GM12878 (cell line): Measurements from ENCODE around the gene METRNL. TPM values are rescaled to one million over a fixed set of nuclear protein-coding genes. Genes with fewer than 3 reads are reported as not detected.

Experiments used
- ATAC-seq: fragments of 200-7000 bp; cut with Tn5 transposase; 3 replicates; pipeline ENCODE4 v1.9.1; 2020; ENCODE audit warnings: mild to moderate bottlenecking, moderate library complexity
- BruUV-seq: library from RNA; stranded (reverse); fragments of 400-500 nt; replicated peaks from 2 replicates; lab custom pipeline; 2021; lab: Mats Ljungman, UMichigan
- CTCF ChIA-PET: fragments of 300-600 bp; sonication (Branson Sonifier 250); formaldehyde crosslinking; extraction: SDS; loops from one replicate; lab custom pipeline; 2021; ENCODE audit warnings: inconsistent platforms; lab: Yijun Ruan, JAX
- POLR2A ChIA-PET: fragments of 350-600 bp; formaldehyde crosslinking; extraction: SDS; loops from one replicate; lab custom pipeline; 2021; ENCODE audit warnings: inconsistent platforms; lab: Charles Lee
- RAD21 ChIA-PET: fragments of 300-600 bp; sonication (Branson Sonifier 250); formaldehyde crosslinking; loops from one replicate; lab custom pipeline; 2023; ENCODE audit warnings: antibody characterized with exemption; ENCODE audit not compliant: unreplicated experiment; lab: Charles Lee
- SMC1A ChIA-PET: fragments of 300-600 bp; sonication (Branson Sonifier 250); formaldehyde crosslinking; loops from one replicate; lab custom pipeline; 2023; ENCODE audit not compliant: unreplicated experiment, uncharacterized antibody; lab: Charles Lee
- DNase-seq: peaks from one replicate; pipeline ENCODE4 v3.0.0-alpha.2; 2011; ENCODE audit warnings: low read depth, low spot score
- FAIRE-seq: peaks from 3 replicates; lab custom pipeline; 2011; peaks lifted over from hg19 to GRCh38; lab: Jason Lieb, UNC
- H2AFZ ChIP-seq: 2 replicates; pipeline ENCODE4 v1.6.0; 2011; ENCODE audit warnings: low read depth, low read length, control low read depth; ENCODE audit not compliant: control insufficient read depth
- H3K27ac ChIP-seq: 2 replicates; pipeline ENCODE4 v1.5.1; 2011; ENCODE audit warnings: control low read depth; ENCODE audit not compliant: control insufficient read depth, insufficient read depth
- H3K27me3 ChIP-seq, 2 experiments: replicated peaks in 1 of 2; 2 replicates each; pipeline versions ENCODE4 v1.6.0 to v1.6.1; 2011; ENCODE audit warnings: low read length in 1 of 2; ENCODE audit not compliant: control insufficient read depth in 2 of 2, insufficient read depth in 2 of 2
- H3K36me3 ChIP-seq, 2 experiments: 2 replicates each; pipeline ENCODE4 v1.5.1; 2011; ENCODE audit warnings: low read length in 1 of 2; ENCODE audit not compliant: control insufficient read depth in 2 of 2, insufficient read depth in 2 of 2
- H3K4me1 ChIP-seq: 2 replicates; pipeline ENCODE4 v1.6.1; 2011; ENCODE audit warnings: mild to moderate bottlenecking, low read length, moderate library complexity, mixed read lengths; ENCODE audit not compliant: control insufficient read depth, insufficient read depth
- H3K4me2 ChIP-seq: 2 replicates; pipeline ENCODE4 v1.6.0; 2011; ENCODE audit warnings: control low read depth; ENCODE audit not compliant: control insufficient read depth, insufficient read depth
- H3K4me3 ChIP-seq: fragments of 200-600 bp; sonication (generic); 2 replicates; pipeline ENCODE4 v1.5.1; 2016
- H3K79me2 ChIP-seq: 2 replicates; pipeline ENCODE4 v1.6.0; 2011; ENCODE audit warnings: low read length; ENCODE audit not compliant: control insufficient read depth, insufficient read depth
- H3K9ac ChIP-seq: 2 replicates; pipeline ENCODE4 v1.8.0; 2011; ENCODE audit warnings: low read length, control low read depth, mixed read lengths; ENCODE audit not compliant: control insufficient read depth, insufficient read depth
- H3K9me3 ChIP-seq: replicated peaks from 3 replicates; pipeline ENCODE4 v1.5.1; 2011; ENCODE audit warnings: mild to moderate bottlenecking, low read length; ENCODE audit not compliant: control insufficient read depth, insufficient read depth
- H4K20me1 ChIP-seq: 2 replicates; pipeline ENCODE4 v1.6.0; 2011; ENCODE audit not compliant: control insufficient read depth, insufficient read depth
- BMI1 ChIP-seq: fragments of 450-650 bp; IDR thresholded peaks from 2 replicates; pipeline ENCODE4 v1.6.1; 2016; ENCODE audit warnings: mild to moderate bottlenecking, moderate library complexity, borderline replicate concordance
- BRCA1 ChIP-seq: IDR thresholded peaks from 2 replicates; pipeline ENCODE4 v1.6.1; 2011; ENCODE audit warnings: low read depth, low read length, improper control_type of control experiment
- CEBPZ ChIP-seq: fragments of 150-350 bp; IDR thresholded peaks from 2 replicates; pipeline ENCODE4 v1.6.1; 2016; ENCODE audit warnings: low read depth, low read length
- CHD1 ChIP-seq: IDR thresholded peaks from 2 replicates; pipeline ENCODE4 v1.6.1; 2012; ENCODE audit warnings: low read depth, low read length, improper control_type of control experiment
- CHD2 ChIP-seq: IDR thresholded peaks from 2 replicates; pipeline ENCODE4 v1.6.1; 2011; ENCODE audit warnings: low read depth, low read length, improper control_type of control experiment, borderline replicate concordance
- CHD4 ChIP-seq: fragments of 200-600 bp; sonication (generic); IDR thresholded peaks from 2 replicates; pipeline ENCODE4 v1.6.1; 2016; ENCODE audit warnings: mild to moderate bottlenecking
- CREB1 ChIP-seq: IDR thresholded peaks from 2 replicates; pipeline ENCODE4 v1.6.1; 2012; ENCODE audit warnings: low read depth, mild to moderate bottlenecking, inconsistent platforms
- CREM ChIP-seq: IDR thresholded peaks from 2 replicates; pipeline ENCODE4 v1.6.1; 2014; ENCODE audit warnings: antibody characterized with exemption, low read depth
- CTCF ChIP-seq, 3 experiments: IDR thresholded peaks in 2 of 3; conservative IDR thresholded peaks in 1 of 3; 2 replicates each; pipeline ENCODE4 v1.5.1; 2011; ENCODE audit warnings: low read depth in 3 of 3, low read length in 3 of 3, mild to moderate bottlenecking in 3 of 3, control low read depth in 2 of 3, moderate library complexity in 2 of 3, inconsistent platforms in 1 of 3, mixed read lengths in 1 of 3; ENCODE audit not compliant: control insufficient read depth in 2 of 3, insufficient read depth in 1 of 3; ENCODE audit errors: extremely low read depth in 1 of 3
- HCFC1 ChIP-seq: fragments of 150-350 bp; IDR thresholded peaks from 2 replicates; pipeline ENCODE4 v1.6.1; 2014; ENCODE audit warnings: low read length
- JUND ChIP-seq: IDR thresholded peaks from 2 replicates; pipeline ENCODE4 v1.6.1; 2012; ENCODE audit warnings: low read depth, mild to moderate bottlenecking, low read length, improper control_type of control experiment, moderate library complexity
- NBN ChIP-seq: fragments of 450-650 bp; IDR thresholded peaks from 2 replicates; pipeline ENCODE4 v1.6.1; 2016
- NFYB ChIP-seq: IDR thresholded peaks from 2 replicates; pipeline ENCODE4 v1.6.1; 2011; ENCODE audit warnings: low read depth, mild to moderate bottlenecking, low read length, improper control_type of control experiment, moderate library complexity; ENCODE audit not compliant: insufficient read depth
- POLR2A ChIP-seq: IDR thresholded peaks from 2 replicates; pipeline ENCODE4 v1.6.1; 2011; ENCODE audit warnings: low read depth, mild to moderate bottlenecking, low read length
- SMC3 ChIP-seq: IDR thresholded peaks from 2 replicates; pipeline ENCODE4 v1.6.1; 2011; ENCODE audit warnings: low read length, improper control_type of control experiment, borderline replicate concordance
- ZBED1 ChIP-seq: IDR thresholded peaks from 2 replicates; pipeline ENCODE4 v1.6.1; 2016; ENCODE audit warnings: borderline replicate concordance
- ZNF274 ChIP-seq: IDR thresholded peaks from one replicate; pipeline ENCODE4 v1.8.0; 2011; ENCODE audit not compliant: insufficient read length, insufficient read depth
- ZNF592 ChIP-seq: fragments of 450-650 bp; IDR thresholded peaks from 2 replicates; pipeline ENCODE4 v1.6.1; 2017; ENCODE audit warnings: mild to moderate bottlenecking, moderate library complexity
- WGBS: methylation state at CpG from one replicate; pipeline ENCODE4 v1.1.6; 2016; ENCODE audit warnings: low lambda C conversion rate; ENCODE audit not compliant: insufficient replicate concordance, insufficient coverage; ENCODE audit errors: missing lambda C conversion rate; 5-methylcytosine and 5-hydroxymethylcytosine counted together
- in situ Hi-C: fragments of 300-500 bp; cut with MboI; formaldehyde crosslinking; loops from 9 replicates; pipeline ENCODE4 v1.14.3; 2018; ENCODE audit warnings: mixed read lengths
- intact Hi-C: fragments of 100-400 bp; cut with micrococcal nuclease; formaldehyde crosslinking; loops from one replicate; pipeline ENCODE4 v1.14.2; 2022; ENCODE audit not compliant: unreplicated experiment
- polyA plus RNA-seq, 11 experiments: library from polyadenylated mRNA; depleted of rRNA in 4 of 11; unstranded in 6 of 11; stranded (reverse) in 5 of 11; fragments of >200 nt; fragmentation: Nextera tagmentation in 4 of 11; fragmentation: Illumina TruSeq in 1 of 11; extraction: Ambion mirVana in 4 of 11; extraction: Trizol in 1 of 11; gene quantifications; 1 replicate in 1 of 11; 2 replicates in 10 of 11; pipeline versions ENCODE4 v1.2.1 to v1.2.3, GENCODE V29; 2011 to 2016; ENCODE audit warnings: inconsistent platforms in 2 of 11, missing spikeins in 2 of 11, low read depth in 1 of 11
- total RNA-seq, 4 experiments: library from RNA; depleted of rRNA in 3 of 4; stranded (reverse); fragments of >200 nt in 3 of 4; fragmentation: Illumina TruSeq in 1 of 4; extraction: Trizol in 1 of 4; gene quantifications; 2 replicates each; pipeline versions ENCODE4 v1.2.1 to v1.2.3, GENCODE V29; 2013 to 2021

Gene METRNL
- total and polyA plus RNA-seq, 10 of the 15 experiments (the other 5 are each of a cell fraction or from before 2014, with no cell fraction given): 0.05 to 3.7 (median 0.48) TPM; not detected in 2

DNA sequence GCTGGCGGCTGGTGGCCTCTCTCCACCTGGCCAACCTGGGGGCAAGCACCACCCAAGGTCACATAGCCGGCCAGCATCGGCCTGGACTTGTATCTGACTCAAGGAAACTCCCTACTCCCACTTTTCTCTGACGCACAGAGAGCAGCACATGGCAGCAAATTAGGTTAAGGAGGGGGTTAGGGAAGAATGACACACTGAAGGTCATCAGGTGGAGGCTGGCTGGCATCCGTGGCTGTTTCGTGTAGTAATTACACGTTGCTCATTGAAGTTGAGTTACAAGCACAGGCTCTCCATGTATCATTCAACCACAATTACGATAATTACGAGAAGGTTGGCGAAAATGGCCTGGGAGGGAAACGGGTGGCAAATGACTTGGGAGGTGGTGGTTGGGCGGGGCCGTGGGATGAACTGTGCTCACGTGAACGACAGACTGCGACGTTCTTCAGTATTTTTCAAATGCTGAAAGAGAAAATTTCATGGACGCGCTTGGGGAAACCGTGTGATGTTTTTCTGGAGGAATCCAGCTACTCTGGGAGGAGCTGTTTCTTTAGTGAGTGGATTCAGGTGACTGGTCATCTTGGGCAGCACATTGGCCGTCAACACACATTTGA, 4.0 kb upstream of the METRNL start:
- DNase-seq (no peak), ATAC-seq (no peak), FAIRE-seq (no peak)
- ChIA-PET SMC1A (no interaction called here), POLR2A (no interaction called here), RAD21 (no interaction called here), CTCF (no interaction called here)
- Histone ChIP-seq H3K36me3 (no peaks in the 10 kb centered on the region), H3K4me2 (no peak overlapping the region), H3K9me3 (no peaks in the 10 kb centered on the region), H2AFZ (no peak overlapping the region), H3K4me3 (no peak overlapping the region), H3K9ac (no peak overlapping the region), H4K20me1 (no peaks in the 10 kb centered on the region), H3K4me1 (no peaks in the 10 kb centered on the region), H3K27me3 (peaks cover 2 to 15% of the 10 kb centered on the region in 2 experiments; a peak in 3 of 4 replicates), H3K27ac (no peak overlapping the region)
- WGBS: 67% methylated on average over 18 of the region's 21 CpGs
- intact Hi-C loops (no loop called here), in situ Hi-C loops (no loop called here)
- TF ChIP-seq CEBPZ (no peak), HCFC1 (no peak), BMI1 (no peak), ZNF274 (no peak), BRCA1 (no peak), CREM (no peak), NFYB (no peak), JUND (no peak), NBN (no peak), POLR2A (no peak), CTCF (IDR thresholded peaks at IDR 0.05 in 2 of 3, conservative IDR thresholded peaks at IDR 0.05 in 1 of 3; ENCODE audit: control insufficient read depth in 2 of 3, extremely low read depth in 1 of 3, insufficient read depth in 1 of 3, low read depth in 3 of 3, low read length in 3 of 3) (no peak), CHD4 (no peak), CHD1 (no peak), CREB1 (no peak), ZNF592 (no peak), CHD2 (no peak), ZBED1 (no peak), SMC3 (no peak)
- TF ChIP-seq, all 136 proteins: peak for 0
- BruUV-seq: no TSS peak
- H3K79me2 ChIP-seq: no peaks in the 10 kb centered on the region
